Uterus (tissue), 2 donors: Measurements from ENCODE around the gene NKAIN2.

Experiments used
- CTCF ChIP-seq, 4 experiments: fragments of 200-600 bp in 2 of 4; fragments of 450-650 bp in 2 of 4; sonication (generic) in 2 of 4; IDR thresholded peaks; one replicate each; pipeline ENCODE4 v1.5.1; 2016 to 2019; ENCODE audit warnings: antibody characterized with exemption in 4 of 4, mild to moderate bottlenecking in 2 of 4, moderate library complexity in 1 of 4
- POLR2A ChIP-seq, 2 donors: fragments of 450-650 bp; IDR thresholded peaks; one replicate each; pipeline ENCODE4 v1.6.1; 2016; ENCODE audit warnings: antibody characterized with exemption in 2 of 2, mild to moderate bottlenecking in 1 of 2, moderate library complexity in 1 of 2

- TF ChIP-seq CTCF (IDR thresholded peaks at IDR 0.05) (no peak), POLR2A (IDR thresholded peaks at IDR 0.05) (no peak)
Observed at GRCh38 chr6:124599656-124600055, 796.0 kb downstream of the NKAIN2 start.
